SK-N-SH (cell line): ENCODE data around the gene PLEKHG3. TPM values are rescaled to one million over a fixed set of nuclear protein-coding genes. Genes with fewer than 3 reads are reported as not detected.

ENCODE experiments used
- CTCF ChIA-PET: fragments of 300-600, 350-600 bp; formaldehyde crosslinking; extraction: SDS; loops from one replicate; lab custom pipeline; 2021; lab: Yijun Ruan, JAX
- POLR2A ChIA-PET: fragments of 350-600 bp; sonication (Branson Sonifier 250); formaldehyde crosslinking; extraction: SDS; loops from one replicate; lab custom pipeline; 2020; ENCODE audit warnings: antibody characterized with exemption, inconsistent platforms; lab: Yijun Ruan, JAX
- DNase-seq: peaks from one replicate; pipeline ENCODE4 v3.0.0; 2012
- H2AFZ ChIP-seq: fragments of 200-600 bp; sonication (generic); 2 replicates; pipeline ENCODE4 v1.8.1; 2016; ENCODE audit warnings: antibody characterized with exemption, mild to moderate bottlenecking, low read depth
- H3F3A ChIP-seq: fragments of 200-600 bp; sonication (generic); replicated peaks from 2 replicates; pipeline ENCODE3; 2016; ENCODE audit warnings: antibody characterized with exemption, mild to moderate bottlenecking; ENCODE audit not compliant: insufficient read depth
- H3K27ac ChIP-seq, 2 experiments: fragments of 200-500 bp in 1 of 2; fragments of 200-600 bp in 1 of 2; sonication (Bioruptor generic) in 1 of 2; sonication (generic), shearing (Covaris generic) in 1 of 2; 2 replicates each; pipeline versions ENCODE4 v1.5.1 to v1.6.1; 2014 to 2016; ENCODE audit warnings: low read depth in 2 of 2, inconsistent platforms in 1 of 2, low read length in 1 of 2, mild to moderate bottlenecking in 1 of 2, mixed read lengths in 1 of 2
- H3K27me3 ChIP-seq: fragments of 200-600 bp; sonication (generic), shearing (Covaris generic); 2 replicates; pipeline ENCODE4 v1.6.1; 2016; ENCODE audit warnings: mixed run types; ENCODE audit not compliant: insufficient read depth
- H3K36me3 ChIP-seq, 2 experiments: fragments of 200-500 bp in 1 of 2; fragments of 200-600 bp in 1 of 2; sonication (Bioruptor generic) in 1 of 2; sonication (generic) in 1 of 2; replicated peaks in 1 of 2; 2 replicates each; pipeline versions ENCODE3 to v1.5.1; 2014 to 2016; ENCODE audit warnings: low read length in 1 of 2, mild to moderate bottlenecking in 1 of 2; ENCODE audit not compliant: insufficient read depth in 2 of 2, control insufficient read depth in 1 of 2
- H3K4me1 ChIP-seq, 2 experiments: fragments of 200-500 bp in 1 of 2; fragments of 200-600 bp in 1 of 2; sonication (Bioruptor generic) in 1 of 2; sonication (generic), shearing (Covaris generic) in 1 of 2; 2 replicates each; pipeline versions ENCODE4 v1.5.1 to v1.6.1; 2014 to 2016; ENCODE audit warnings: low read depth in 1 of 2, low read length in 1 of 2, mixed run types in 1 of 2; ENCODE audit not compliant: insufficient read depth in 2 of 2, control insufficient read depth in 1 of 2
- H3K4me2 ChIP-seq: fragments of 200-600 bp; sonication (generic), shearing (Covaris generic); 2 replicates; pipeline ENCODE4 v1.6.1; 2017; ENCODE audit warnings: mixed run types
- H3K4me3 ChIP-seq, 2 experiments: fragments of 200-500 bp in 1 of 2; fragments of 200-600 bp in 1 of 2; sonication (Bioruptor generic) in 1 of 2; sonication (generic), shearing (Covaris generic) in 1 of 2; 2 replicates each; pipeline versions ENCODE4 v1.5.1 to v1.8.1; 2014 to 2016; ENCODE audit warnings: low read depth in 2 of 2, inconsistent platforms in 1 of 2, low read length in 1 of 2, mild to moderate bottlenecking in 1 of 2, mixed read lengths in 1 of 2, moderate library complexity in 1 of 2
- H3K79me2 ChIP-seq: fragments of 200-600 bp; sonication (generic); 2 replicates; pipeline ENCODE4 v1.8.1; 2017; ENCODE audit warnings: mild to moderate bottlenecking; ENCODE audit not compliant: insufficient read depth
- H3K9ac ChIP-seq: fragments of 200-600 bp; sonication (generic); 2 replicates; pipeline ENCODE4 v1.6.1; 2017; ENCODE audit warnings: mixed run types
- H3K9me2 ChIP-seq: fragments of 200-600 bp; sonication (generic); 2 replicates; pipeline ENCODE4 v1.6.1; 2017; ENCODE audit warnings: mixed run types
- H3K9me3 ChIP-seq: fragments of 200-600 bp; sonication (generic); 2 replicates; pipeline ENCODE4 v1.6.1; 2017; ENCODE audit warnings: mixed run types, mild to moderate bottlenecking, moderate library complexity
- H4K20me1 ChIP-seq: fragments of 200-600 bp; sonication (generic); 2 replicates; pipeline ENCODE4 v1.6.1; 2017; ENCODE audit warnings: mild to moderate bottlenecking, mixed run types; ENCODE audit not compliant: insufficient read depth
- ELF1 ChIP-seq: IDR thresholded peaks from 2 replicates; pipeline ENCODE4 v1.4.0; 2012
- EP300 ChIP-seq, 2 experiments: IDR thresholded peaks; 2 replicates each; pipeline versions ENCODE4 v1.4.0 to v1.6.1; 2012; ENCODE audit warnings: borderline replicate concordance in 1 of 2, low read depth in 1 of 2, low read length in 1 of 2
- EZH2phosphoT487 ChIP-seq: fragments of 200-600 bp; sonication (generic); IDR thresholded peaks from 2 replicates; pipeline ENCODE4 v1.6.1; 2017; ENCODE audit warnings: low read depth, mixed run types, mild to moderate bottlenecking, antibody characterized with exemption, moderate library complexity, borderline replicate concordance
- FOXM1 ChIP-seq: IDR thresholded peaks from 2 replicates; pipeline ENCODE4 v1.4.0; 2012; ENCODE audit warnings: low read depth, mild to moderate bottlenecking
- GATA2 ChIP-seq: sonication (generic); formaldehyde crosslinking; IDR thresholded peaks from 2 replicates; pipeline ENCODE4 v1.5.0; 2020; ENCODE audit warnings: mild to moderate bottlenecking, missing genetic modification reagents
- NFIC ChIP-seq: IDR thresholded peaks from 2 replicates; pipeline ENCODE4 v1.4.0; 2012; ENCODE audit warnings: borderline replicate concordance
- NRF1 ChIP-seq: IDR thresholded peaks from 2 replicates; pipeline ENCODE4 v1.6.1; 2012; ENCODE audit warnings: low read depth, mild to moderate bottlenecking, low read length
- POLR2AphosphoS5 ChIP-seq: IDR thresholded peaks from 2 replicates; pipeline ENCODE4 v1.6.1; 2012; ENCODE audit warnings: low read depth, low read length
- RXRA ChIP-seq: IDR thresholded peaks from 2 replicates; pipeline ENCODE4 v1.4.0; 2012; ENCODE audit warnings: low read depth, mild to moderate bottlenecking, borderline replicate concordance
- SIN3A ChIP-seq: IDR thresholded peaks from 2 replicates; pipeline ENCODE4 v1.6.1; 2012; ENCODE audit warnings: low read depth, mild to moderate bottlenecking, low read length, moderate library complexity, borderline replicate concordance
- TCF12 ChIP-seq: IDR thresholded peaks from 2 replicates; pipeline ENCODE4 v1.4.0; 2012
- TEAD4 ChIP-seq: IDR thresholded peaks from 2 replicates; pipeline ENCODE4 v1.4.0; 2012; ENCODE audit warnings: mild to moderate bottlenecking, borderline replicate concordance; ENCODE audit not compliant: insufficient read depth
- WGBS: methylation state at CpG from one replicate; pipeline ENCODE4 v1.1.6; 2017; ENCODE audit warnings: low lambda C conversion rate; 5-methylcytosine and 5-hydroxymethylcytosine counted together
- polyA plus RNA-seq, 3 experiments: library from polyadenylated mRNA; depleted of rRNA; stranded (reverse); fragments of >200 nt; gene quantifications; 2 replicates each; pipeline ENCODE4 v1.2.3, GENCODE V29; 2012
- TF ChIP-seq, protein P1 (sequence below): IDR thresholded peaks from 2 replicates; pipeline ENCODE4 v1.4.0; 2012; ENCODE audit warnings: low read depth
- TF ChIP-seq, protein P2 (sequence below): fragments of 150-350 bp; IDR thresholded peaks from 2 replicates; pipeline ENCODE4 v1.6.1; 2016; ENCODE audit warnings: mild to moderate bottlenecking, low read depth, low read length
- TF ChIP-seq, protein P3 (sequence below): fragments of 150-350 bp; IDR thresholded peaks from 2 replicates; pipeline ENCODE4 v1.6.1; 2017; ENCODE audit warnings: antibody characterized with exemption, low read length, low read depth, borderline replicate concordance

PLEKHG3 gene
- polyA plus RNA-seq, 1 of the 3 experiments (the other 2 are of a cell fraction): 5.1 TPM

DNA sequence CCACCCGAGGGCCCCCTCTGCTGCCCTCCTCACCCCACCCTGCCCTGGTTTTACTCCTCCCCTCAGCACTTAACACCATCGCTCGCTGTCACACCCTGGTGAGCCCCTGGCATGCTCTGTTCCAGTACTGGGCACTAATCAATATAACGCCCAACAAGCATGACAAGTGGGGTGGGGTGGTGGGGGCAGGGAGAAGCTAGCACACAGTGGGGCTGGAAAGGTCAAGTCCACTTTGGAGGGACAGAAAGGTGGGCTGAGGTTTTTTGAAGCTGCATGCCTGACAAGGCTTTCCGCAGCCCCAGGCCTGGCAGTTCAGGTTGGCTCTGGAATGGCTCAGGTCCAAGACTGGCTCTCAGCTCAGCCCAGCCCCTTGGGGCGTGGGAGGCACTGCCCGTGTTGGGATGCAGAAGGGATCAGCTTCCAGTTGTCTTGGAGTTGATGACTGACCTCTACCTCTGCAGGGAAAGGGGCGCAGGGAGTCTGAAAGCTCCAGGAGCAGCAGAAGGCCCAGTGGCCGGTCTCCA, 34.1 kb downstream of the PLEKHG3 start:
- Histone ChIP-seq H2AFZ (no peak overlapping the region), H3K27ac (no peak overlapping the region), H3F3A (no peaks in the 10 kb centered on the region), H3K9me2 (no peaks in the 10 kb centered on the region), H3K36me3 (peaks cover 0 to 43% of the 10 kb centered on the region in 2 experiments), H4K20me1 (no peaks in the 10 kb centered on the region), H3K9me3 (no peaks in the 10 kb centered on the region), H3K4me1 (no peaks in the 10 kb centered on the region), H3K4me3 (no peak overlapping the region), H3K9ac (no peak overlapping the region), H3K27me3 (no peaks in the 10 kb centered on the region), H3K4me2 (no peak overlapping the region), H3K79me2 (no peaks in the 10 kb centered on the region)
- ChIA-PET POLR2A (interaction anchor here (1.6 kb wide), 1 partner anchor 12 kb away, joined by 4 read pairs; no protein-coding TSS in a partner anchor), CTCF (no interaction called here)
- no peak for DNase-seq
- WGBS: 100% methylated on average over 7 of the region's 9 CpGs
- TF ChIP-seq, protein P1, sequence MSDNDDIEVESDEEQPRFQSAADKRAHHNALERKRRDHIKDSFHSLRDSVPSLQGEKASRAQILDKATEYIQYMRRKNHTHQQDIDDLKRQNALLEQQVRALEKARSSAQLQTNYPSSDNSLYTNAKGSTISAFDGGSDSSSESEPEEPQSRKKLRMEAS: no peak
- TF ChIP-seq TEAD4 (no peak), EZH2phosphoT487 (no peak), ELF1 (no peak), NRF1 (no peak), RXRA (no peak), EP300 (IDR thresholded peaks at IDR 0.05; ENCODE audit: borderline replicate concordance in 1 of 2, low read depth in 1 of 2, low read length in 1 of 2) (no peak), SIN3A (no peak), FOXM1 (no peak), GATA2 (CRISPR knock-in tag) (no peak), NFIC (no peak)

DNA sequence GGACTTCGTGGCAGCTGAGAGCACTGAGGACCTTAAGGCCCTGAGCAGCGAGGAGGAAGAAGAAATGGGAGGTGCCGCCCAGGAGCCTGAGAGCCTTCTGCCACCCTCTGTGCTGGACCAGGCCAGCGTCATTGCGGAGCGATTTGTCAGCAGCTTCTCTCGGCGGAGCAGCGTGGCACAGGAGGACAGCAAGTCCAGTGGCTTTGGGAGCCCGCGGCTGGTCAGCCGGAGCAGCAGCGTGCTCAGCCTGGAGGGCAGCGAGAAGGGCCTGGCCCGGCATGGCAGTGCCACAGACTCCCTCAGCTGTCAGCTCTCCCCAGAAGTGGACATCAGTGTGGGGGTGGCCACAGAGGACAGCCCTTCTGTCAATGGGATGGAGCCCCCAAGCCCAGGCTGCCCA, 37.0 kb downstream of the PLEKHG3 start:
- Histone ChIP-seq H3F3A (no peaks in the 10 kb centered on the region), H3K9ac (no peak overlapping the region), H3K9me2 (no peaks in the 10 kb centered on the region), H3K27me3 (no peaks in the 10 kb centered on the region), H3K4me1 (no peaks in the 10 kb centered on the region), H3K79me2 (no peaks in the 10 kb centered on the region), H3K27ac (no peak overlapping the region), H2AFZ (no peak overlapping the region), H3K4me2 (no peak overlapping the region), H4K20me1 (no peaks in the 10 kb centered on the region), H3K36me3 (peaks cover 3 to 50% of the 10 kb centered on the region in 2 experiments), H3K4me3 (no peak overlapping the region), H3K9me3 (no peaks in the 10 kb centered on the region)
- CTCF ChIA-PET: interaction anchor here (1.1 to 1.9 kb wide), 2 partner anchors 19 to 150 kb away, joined by 5 read pairs; no protein-coding TSS in a partner anchor
- DNase-seq: no peak
- TF ChIP-seq POLR2AphosphoS5: no peak
- no peak for TF ChIP-seq TCF12
- TF ChIP-seq, protein P2, sequence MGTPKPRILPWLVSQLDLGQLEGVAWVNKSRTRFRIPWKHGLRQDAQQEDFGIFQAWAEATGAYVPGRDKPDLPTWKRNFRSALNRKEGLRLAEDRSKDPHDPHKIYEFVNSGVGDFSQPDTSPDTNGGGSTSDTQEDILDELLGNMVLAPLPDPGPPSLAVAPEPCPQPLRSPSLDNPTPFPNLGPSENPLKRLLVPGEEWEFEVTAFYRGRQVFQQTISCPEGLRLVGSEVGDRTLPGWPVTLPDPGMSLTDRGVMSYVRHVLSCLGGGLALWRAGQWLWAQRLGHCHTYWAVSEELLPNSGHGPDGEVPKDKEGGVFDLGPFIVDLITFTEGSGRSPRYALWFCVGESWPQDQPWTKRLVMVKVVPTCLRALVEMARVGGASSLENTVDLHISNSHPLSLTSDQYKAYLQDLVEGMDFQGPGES: no peak
- TF ChIP-seq, protein P3, sequence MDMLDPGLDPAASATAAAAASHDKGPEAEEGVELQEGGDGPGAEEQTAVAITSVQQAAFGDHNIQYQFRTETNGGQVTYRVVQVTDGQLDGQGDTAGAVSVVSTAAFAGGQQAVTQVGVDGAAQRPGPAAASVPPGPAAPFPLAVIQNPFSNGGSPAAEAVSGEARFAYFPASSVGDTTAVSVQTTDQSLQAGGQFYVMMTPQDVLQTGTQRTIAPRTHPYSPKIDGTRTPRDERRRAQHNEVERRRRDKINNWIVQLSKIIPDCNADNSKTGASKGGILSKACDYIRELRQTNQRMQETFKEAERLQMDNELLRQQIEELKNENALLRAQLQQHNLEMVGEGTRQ: no peak
- WGBS: no CpG with 5 or more reads among the region's 15 CpGs
- POLR2A ChIA-PET: no interaction called here
